Measurements from ENCODE around the gene AGBL1. TPM values are rescaled to one million over a fixed set of nuclear protein-coding genes. Genes with fewer than 3 reads are reported as not detected.

Gene AGBL1
- total and polyA plus RNA-seq, 2 experiments from 2014 or later = 0.03 TPM; not detected in 1

GRCh38 chr15:86355361-86355760, 275.7 kb downstream of the AGBL1 start:
- Mint-ChIP-seq H3K9me3 (no peaks in the 10 kb centered on the region), H3K27ac (no peak overlapping the region), H3K4me3 (no peak overlapping the region), H3K27me3 (ENCODE audit: insufficient read depth, low read depth, poor library complexity) (peaks cover 1% of the 10 kb centered on the region), H3K36me3 (ENCODE audit: low read depth) (no peaks in the 10 kb centered on the region), H3K4me1 (no peaks in the 10 kb centered on the region)
- Histone ChIP-seq H3K4me3 (no peak overlapping the region), H3K79me2 (replicated peaks; ENCODE audit: insufficient read depth) (no peaks in the 10 kb centered on the region), H3K4me1 (ENCODE audit: insufficient read depth) (no peaks in the 10 kb centered on the region), H4K20me1 (replicated peaks; ENCODE audit: insufficient read depth) (no peaks in the 10 kb centered on the region), H2AFZ (no peak overlapping the region), H3K4me2 (no peak overlapping the region), H3K36me3 (ENCODE audit: insufficient read depth) (no peaks in the 10 kb centered on the region), H3F3A (replicated peaks; ENCODE audit: low read depth) (no peaks in the 10 kb centered on the region), H3K9me2 (ENCODE audit: insufficient read depth) (peaks cover 17% of the 10 kb centered on the region), H3K27ac (ENCODE audit: low read depth) (no peak overlapping the region), H3K27me3 (ENCODE audit: insufficient read depth) (no peaks in the 10 kb centered on the region)
- no peak for ATAC-seq
- no peak for DNase-seq (ENCODE audit: low spot score)
- TF ChIP-seq JUNB (IDR thresholded peaks at IDR 0.05; ENCODE audit: unreplicated experiment) (no peak), EZH2phosphoT487 (IDR thresholded peaks at IDR 0.05; ENCODE audit: unreplicated experiment) (no peak), ZNF331 (CRISPR knock-in tag; IDR thresholded peaks at IDR 0.05; ENCODE audit: low read depth) (no peak), ETS1 (IDR thresholded peaks at IDR 0.05) (no peak), CREB1 (CRISPR knock-in tag; IDR thresholded peaks at IDR 0.05; ENCODE audit: low read depth) (no peak), CTCF (conservative IDR thresholded peaks at IDR 0.05; ENCODE audit: low read depth in 2 of 2) (no peak), ZNF462 (CRISPR knock-in tag; IDR thresholded peaks at IDR 0.05) (no peak)

Measured in GM23338 (cell line).